ENCODE measurements around the gene HOXB7.

The HOXB7 gene

GRCh38 chr17:48594538-48595277, 16.1 kb downstream of the HOXB7 start:
- no peak for DNase-seq (ENCODE audit: low read depth in 2 of 2)

- DNase-seq (ENCODE audit: low read depth in 2 of 2), result peak; percentile 92 to 94
These were observed 16.8 kb downstream of the HOXB7 start for GRCh38 chr17:48593840-48594537.

- DNase-seq (ENCODE audit: low read depth in 2 of 2), result no peak
These were observed 17.5 kb downstream of the HOXB7 start, which contains the start of gene HOXB5 for GRCh38 chr17:48593126-48593829. HOXB5 (minus strand) TSS chr17:48593779; CDS start chr17:48593682, 97 bp downstream.

- DNase-seq (ENCODE audit: low read depth in 2 of 2), result no peak
These were observed 18.2 kb downstream of the HOXB7 start for GRCh38 chr17:48592577-48592976.

- no peak for DNase-seq (ENCODE audit: low read depth in 2 of 2)
These were observed 18.7 kb downstream of the HOXB7 start for GRCh38 chr17:48592057-48592514.

GRCh38 chr17:48591255-48592056, 19.4 kb downstream of the HOXB7 start:
- no peak for DNase-seq (ENCODE audit: low read depth in 2 of 2)

- DNase-seq (ENCODE audit: low read depth in 2 of 2), result no peak
These were observed 20.1 kb downstream of the HOXB7 start for GRCh38 chr17:48590607-48591161.

- peak in 1 of 2 experiments; percentile 76 for DNase-seq (ENCODE audit: low read depth in 2 of 2)
These were observed 20.8 kb downstream of the HOXB7 start, which contains the start of gene HOXB3 for GRCh38 chr17:48589831-48590606. HOXB3 (minus strand) TSS chr17:48590241; CDS start chr17:48552474, 37,767 bp downstream.

- no peak for DNase-seq (ENCODE audit: low read depth in 2 of 2)
These were observed 21.6 kb downstream of the HOXB7 start for GRCh38 chr17:48589060-48589830.

GRCh38 chr17:48588528-48588927, 22.3 kb downstream of the HOXB7 start:
- no peak for DNase-seq (ENCODE audit: low read depth in 2 of 2)

- no peak for DNase-seq (ENCODE audit: low read depth in 2 of 2)
These were observed 22.8 kb downstream of the HOXB7 start for GRCh38 chr17:48588074-48588415.

- DNase-seq (ENCODE audit: low read depth in 2 of 2), result no peak
These were observed 23.3 kb downstream of the HOXB7 start for GRCh38 chr17:48587276-48588073.

- no peak for DNase-seq (ENCODE audit: low read depth in 2 of 2)
These were observed 24.2 kb downstream of the HOXB7 start for GRCh38 chr17:48586355-48587258.

GRCh38 chr17:48584223-48584741, 26.5 kb downstream of the HOXB7 start:
- DNase-seq (ENCODE audit: low read depth in 2 of 2), result peak in 1 of 2 experiments; percentile 55

GRCh38 chr17:48583708-48584222, 27.1 kb downstream of the HOXB7 start:
- no peak for DNase-seq (ENCODE audit: low read depth in 2 of 2)

GRCh38 chr17:48582750-48583069, 28.1 kb downstream of the HOXB7 start:
- no peak for DNase-seq (ENCODE audit: low read depth in 2 of 2)

- DNase-seq (ENCODE audit: low read depth in 2 of 2), result no peak
These were observed 30.9 kb downstream of the HOXB7 start for GRCh38 chr17:48579760-48580554.

Data from fibroblast of skin of left quadriceps (primary cell).